GM10248 (cell line): ENCODE data around the gene PAX6.
"Not testable (repeated sequence)": the region's sequence is repeated elsewhere in the genome, so short reads cannot be mapped to it uniquely, and the experiment has no call there.

Experiments
- CTCF ChIA-PET: fragments of 300-600 bp; sonication (Branson Sonifier 250); formaldehyde crosslinking; extraction: SDS; loops from one replicate; lab custom pipeline; 2021; ENCODE audit warnings: antibody characterized with exemption; lab: Yijun Ruan, JAX
- POLR2A ChIA-PET: fragments of 350-650 bp; sonication (Branson Sonifier 250); formaldehyde crosslinking; extraction: SDS; loops from one replicate; lab custom pipeline; 2020; ENCODE audit warnings: antibody characterized with exemption; lab: Yijun Ruan, JAX
- DNase-seq: peaks from one replicate; pipeline ENCODE4 v3.0.0; 2012; ENCODE audit errors: extremely low spot score
- CTCF ChIP-seq: IDR thresholded peaks from 2 replicates; pipeline ENCODE4 v1.5.1; 2012; ENCODE audit warnings: mild to moderate bottlenecking, low read depth; ENCODE audit errors: extremely low read depth, missing control alignments, control extremely low read depth

PAX6 gene

GRCh38 chr11:31764766-31765165 lies 46.4 kb downstream of the PAX6 start:
- ChIA-PET CTCF (interaction anchor here (1.3 kb wide), 1 partner anchor 9 kb away, joined by 4 read pairs; no protein-coding TSS in a partner anchor), POLR2A (no interaction called here)
- no peak for DNase-seq
- TF ChIP-seq CTCF: no peak

- no peak for DNase-seq
- ChIA-PET CTCF (interaction anchor here (1.3 to 1.4 kb wide), 2 partner anchors 9 to 189 kb away, joined by 4 read pairs; no protein-coding TSS in a partner anchor), POLR2A (no interaction called here)
- TF ChIP-seq CTCF: no peak
Measured at GRCh38 chr11:31764261-31764660, 46.9 kb downstream of the PAX6 start.

GRCh38 chr11:31763296-31763695 lies 47.8 kb downstream of the PAX6 start:
- POLR2A ChIA-PET: no interaction called here
- CTCF ChIA-PET: interaction anchor here (1.4 kb wide), 1 partner anchor 190 kb away, joined by 4 read pairs; no protein-coding TSS in a partner anchor
- no peak for TF ChIP-seq CTCF
- no peak for DNase-seq

GRCh38 chr11:31761636-31762035 lies 49.5 kb downstream of the PAX6 start:
- no peak for TF ChIP-seq CTCF
- ChIA-PET POLR2A (no interaction called here), CTCF (interaction anchor here (1.0 to 1.2 kb wide), 2 partner anchors 8 to 10 kb away, joined by 3 to 4 read pairs; no protein-coding TSS in a partner anchor)
- no peak for DNase-seq

GRCh38 chr11:31757260-31757835 lies 53.8 kb downstream of the PAX6 start:
- ChIA-PET CTCF (interaction anchor here (1.0 to 1.3 kb wide), 2 partner anchors 27 to 228 kb away, joined by 3 read pairs; no protein-coding TSS in a partner anchor), POLR2A (no interaction called here)
- no peak for DNase-seq
- TF ChIP-seq CTCF: no peak

- TF ChIP-seq CTCF: no peak
Measured at GRCh38 chr11:31747581-31747980, 63.5 kb downstream of the PAX6 start.

GRCh38 chr11:31740731-31741368 lies 70.3 kb downstream of the PAX6 start:
- CTCF ChIA-PET, DNase-seq, POLR2A ChIA-PET: not testable (repeated sequence)

More at GRCh38 chr11:31747581-31747980, 63.5 kb downstream of the PAX6 start:
- no peak for DNase-seq
- ChIA-PET CTCF (no interaction called here), POLR2A (no interaction called here)
